OCI-LY1 (cell line): ENCODE data around the gene DNAH14.

Experiments used
- H2AFZ ChIP-seq: fragments of 200-600 bp; sonication (generic), shearing (Covaris generic); 2 replicates; pipeline ENCODE4 v1.6.0; 2014; ENCODE audit warnings: antibody characterized with exemption, mild to moderate bottlenecking, low read length
- H3F3A ChIP-seq: fragments of 200-600 bp; sonication (generic), shearing (Covaris generic); 2 replicates; pipeline ENCODE4 v1.6.0; 2014; ENCODE audit warnings: mild to moderate bottlenecking, antibody characterized with exemption, low read length, moderate library complexity; ENCODE audit not compliant: insufficient read depth
- H3K27ac ChIP-seq: fragments of 200-600 bp; sonication (generic); 2 replicates; pipeline ENCODE4 v1.5.1; 2014; ENCODE audit warnings: low read length, mixed run types, mild to moderate bottlenecking, low read depth; ENCODE audit not compliant: poor library complexity, severe bottlenecking
- H3K27me3 ChIP-seq: fragments of 200-600 bp; sonication (generic); 2 replicates; pipeline ENCODE4 v1.6.0; 2014; ENCODE audit warnings: antibody characterized with exemption, mild to moderate bottlenecking, low read length, moderate library complexity; ENCODE audit not compliant: insufficient read depth
- H3K36me3 ChIP-seq: fragments of 200-600 bp; sonication (generic); 2 replicates; pipeline ENCODE4 v1.6.1; 2014; ENCODE audit warnings: mild to moderate bottlenecking, antibody characterized with exemption, low read length, moderate library complexity, mixed read lengths; ENCODE audit not compliant: insufficient read depth
- H3K4me1 ChIP-seq: fragments of 200-600 bp; sonication (generic); 2 replicates; pipeline ENCODE4 v1.5.1; 2014; ENCODE audit warnings: mild to moderate bottlenecking, low read length, moderate library complexity; ENCODE audit not compliant: insufficient read depth, severe bottlenecking
- H3K4me2 ChIP-seq: fragments of 200-600 bp; sonication (generic), shearing (Covaris generic); 2 replicates; pipeline ENCODE4 v1.6.1; 2014; ENCODE audit warnings: low read length
- H3K4me3 ChIP-seq: fragments of 200-600 bp; sonication (generic); 2 replicates; pipeline ENCODE4 v1.5.1; 2014; ENCODE audit warnings: low read length, low read depth, mild to moderate bottlenecking, mixed read lengths; ENCODE audit not compliant: poor library complexity, severe bottlenecking
- H3K79me2 ChIP-seq: fragments of 200-600 bp; shearing (Covaris generic); 2 replicates; pipeline ENCODE4 v1.6.1; 2016; ENCODE audit warnings: mixed run types, low read length, mixed read lengths; ENCODE audit not compliant: insufficient read depth
- H3K9ac ChIP-seq: fragments of 200-600 bp; sonication (generic), shearing (Covaris generic); 2 replicates; pipeline ENCODE4 v1.6.1; 2014; ENCODE audit warnings: mild to moderate bottlenecking, low read length, mixed read lengths
- H3K9me2 ChIP-seq: fragments of 200-600 bp; sonication (generic), shearing (Covaris generic); 2 replicates; pipeline ENCODE4 v1.6.1; 2014; ENCODE audit warnings: low read depth, mild to moderate bottlenecking, low read length, mixed read lengths
- H3K9me3 ChIP-seq: fragments of 200-600 bp; shearing (Covaris generic); 2 replicates; pipeline ENCODE4 v1.6.1; 2014; ENCODE audit warnings: low read length, mixed read lengths
- H4K20me1 ChIP-seq: fragments of 200-600 bp; sonication (generic), shearing (Covaris generic); 2 replicates; pipeline ENCODE4 v1.6.0; 2016; ENCODE audit warnings: mild to moderate bottlenecking, low read length; ENCODE audit not compliant: insufficient read depth
- CTCF ChIP-seq: fragments of 200-600 bp; sonication (generic), shearing (Covaris generic); IDR thresholded peaks from 2 replicates; pipeline ENCODE4 v1.5.1; 2017; ENCODE audit warnings: mild to moderate bottlenecking, antibody characterized with exemption, low read length, moderate library complexity, mixed read lengths
- EZH2 ChIP-seq: fragments of 200-600 bp; sonication (generic), shearing (Covaris generic); IDR thresholded peaks from 2 replicates; pipeline ENCODE4 v1.8.0; 2017; ENCODE audit warnings: borderline replicate concordance, mixed run types, mild to moderate bottlenecking, antibody characterized with exemption, low read length, moderate library complexity, mixed read lengths

Gene DNAH14

GRCh38 chr1:225290244-225290643 lies 360.8 kb downstream of the DNAH14 start:
- H3K4me2 ChIP-seq, result no peak overlapping the region
- H3K36me3 ChIP-seq, result no peaks in the 10 kb centered on the region
- H3K79me2 ChIP-seq, result no peaks in the 10 kb centered on the region
- no peak overlapping the region for H3K27ac ChIP-seq
- no peak overlapping the region for H2AFZ ChIP-seq
- H3K4me3 ChIP-seq, result no peak overlapping the region
- H3F3A ChIP-seq, result no peaks in the 10 kb centered on the region
- no peak for TF ChIP-seq CTCF
- no peak for TF ChIP-seq EZH2
- no peaks in the 10 kb centered on the region for H3K4me1 ChIP-seq
- no peaks in the 10 kb centered on the region for H4K20me1 ChIP-seq
- H3K9me2 ChIP-seq, result no peaks in the 10 kb centered on the region
- no peak overlapping the region for H3K9ac ChIP-seq
- H3K9me3 ChIP-seq, result no peaks in the 10 kb centered on the region
- H3K27me3 ChIP-seq, result no peaks in the 10 kb centered on the region

GRCh38 chr1:225299624-225300023 lies 370.1 kb downstream of the DNAH14 start:
- H3K4me2 ChIP-seq, result no peak overlapping the region
- H2AFZ ChIP-seq, result no peak overlapping the region
- H3K9me3 ChIP-seq, result no peaks in the 10 kb centered on the region
- no peaks in the 10 kb centered on the region for H3K4me1 ChIP-seq
- no peaks in the 10 kb centered on the region for H4K20me1 ChIP-seq
- no peak overlapping the region for H3K27ac ChIP-seq
- H3K79me2 ChIP-seq, result no peaks in the 10 kb centered on the region
- no peaks in the 10 kb centered on the region for H3K36me3 ChIP-seq
- TF ChIP-seq EZH2, result no peak
- TF ChIP-seq CTCF, result no peak
- H3F3A ChIP-seq, result no peaks in the 10 kb centered on the region
- H3K27me3 ChIP-seq, result no peaks in the 10 kb centered on the region
- H3K4me3 ChIP-seq, result no peak overlapping the region
- H3K9me2 ChIP-seq, result no peaks in the 10 kb centered on the region
- no peak overlapping the region for H3K9ac ChIP-seq

- H3F3A ChIP-seq, result no peaks in the 10 kb centered on the region
- TF ChIP-seq EZH2 (no peak), CTCF (no peak)
- no peak overlapping the region for H3K9ac ChIP-seq
- no peak overlapping the region for H3K4me3 ChIP-seq
- no peaks in the 10 kb centered on the region for H3K79me2 ChIP-seq
- H4K20me1 ChIP-seq, result no peaks in the 10 kb centered on the region
- H2AFZ ChIP-seq, result no peak overlapping the region
- H3K27me3 ChIP-seq, result no peaks in the 10 kb centered on the region
- no peaks in the 10 kb centered on the region for H3K9me2 ChIP-seq
- no peak overlapping the region for H3K4me2 ChIP-seq
- H3K27ac ChIP-seq, result no peak overlapping the region
- no peaks in the 10 kb centered on the region for H3K4me1 ChIP-seq
- H3K9me3 ChIP-seq, result no peaks in the 10 kb centered on the region
- H3K36me3 ChIP-seq, result no peaks in the 10 kb centered on the region
These were observed 370.9 kb downstream of the DNAH14 start for GRCh38 chr1:225300381-225300780.
